H1 (cell line): Measurements from ENCODE around the gene S1PR1. TPM values are rescaled to one million over a fixed set of nuclear protein-coding genes. Genes with fewer than 3 reads are reported as not detected.

Experiments used
- CTCF ChIA-PET: fragments of 300-600 bp; sonication (Branson Sonifier 250); formaldehyde crosslinking; loops from one replicate; lab custom pipeline; 2021; ENCODE audit not compliant: partially characterized antibody; lab: Charles Lee
- POLR2A ChIA-PET: fragments of 300-600 bp; sonication (Branson Sonifier 250); formaldehyde crosslinking; loops from one replicate; lab custom pipeline; 2021; ENCODE audit warnings: inconsistent platforms; ENCODE audit not compliant: partially characterized antibody; lab: Charles Lee
- DNase-seq, 2 experiments: peaks; one replicate each; pipeline versions ENCODE4 v3.0.0 to v3.0.0-alpha.2; 2010 to 2022; ENCODE audit warnings: low spot score in 2 of 2, low read depth in 1 of 2, mixed read lengths in 1 of 2
- FAIRE-seq: peaks from 2 replicates; lab custom pipeline; 2011; peaks lifted over from hg19 to GRCh38; lab: Jason Lieb, UNC
- H2AFZ ChIP-seq: 2 replicates; pipeline ENCODE4 v1.8.1; 2012; ENCODE audit warnings: low read length, inconsistent platforms
- H2AK5ac ChIP-seq: 2 replicates; pipeline ENCODE4 v1.6.1; 2013; ENCODE audit warnings: low read depth, low read length
- H2BK120ac ChIP-seq: replicated peaks from 2 replicates; pipeline ENCODE3; 2013; ENCODE audit warnings: low read depth, low read length, inconsistent platforms
- H2BK12ac ChIP-seq: 2 replicates; pipeline ENCODE4 v1.6.1; 2013; ENCODE audit warnings: low read depth, low read length
- H2BK15ac ChIP-seq: 2 replicates; pipeline ENCODE4 v1.6.1; 2013; ENCODE audit warnings: low read length
- H2BK20ac ChIP-seq: 2 replicates; pipeline ENCODE4 v1.6.1; 2013; ENCODE audit warnings: low read length
- H2BK5ac ChIP-seq: 2 replicates; pipeline ENCODE4 v1.6.1; 2013; ENCODE audit warnings: low read depth, low read length
- H3K14ac ChIP-seq: 2 replicates; pipeline ENCODE4 v1.6.1; 2013; ENCODE audit warnings: inconsistent platforms; ENCODE audit not compliant: insufficient read length
- H3K18ac ChIP-seq: 2 replicates; pipeline ENCODE4 v1.6.1; 2013; ENCODE audit warnings: low read length; ENCODE audit errors: extremely low read depth
- H3K23ac ChIP-seq: 2 replicates; pipeline ENCODE4 v1.6.1; 2013; ENCODE audit warnings: inconsistent platforms; ENCODE audit not compliant: insufficient read length
- H3K23me2 ChIP-seq: 2 replicates; pipeline ENCODE4 v1.6.1; 2013; ENCODE audit warnings: low read depth, low read length
- H3K27ac ChIP-seq: 2 replicates; pipeline ENCODE4 v1.6.1; 2011; ENCODE audit warnings: low read depth, low read length, inconsistent platforms
- H3K27me3 ChIP-seq, 4 experiments: replicated peaks in 1 of 4; 1 replicate in 1 of 4; 2 replicates in 3 of 4; pipeline versions ENCODE4 v1.6.1 to v1.8.1; 2011 to 2013; ENCODE audit warnings: low read length in 3 of 4, mild to moderate bottlenecking in 3 of 4, inconsistent platforms in 2 of 4, mixed read lengths in 2 of 4, moderate library complexity in 1 of 4; ENCODE audit not compliant: control insufficient read depth in 3 of 4, insufficient read depth in 3 of 4; ENCODE audit errors: extremely low read depth in 1 of 4
- H3K36me3 ChIP-seq, 4 experiments: 2 replicates each; pipeline versions ENCODE4 v1.6.1 to v1.8.1; 2011 to 2013; ENCODE audit warnings: mild to moderate bottlenecking in 4 of 4, low read length in 3 of 4, moderate library complexity in 2 of 4, control low read depth in 1 of 4, inconsistent platforms in 1 of 4; ENCODE audit not compliant: insufficient read depth in 4 of 4, control insufficient read depth in 2 of 4
- H3K4ac ChIP-seq: replicated peaks from 2 replicates; pipeline ENCODE3; 2013; ENCODE audit warnings: low read length, low read depth, mixed read lengths, inconsistent platforms; ENCODE audit not compliant: insufficient read length
- H3K4me1 ChIP-seq, 4 experiments: replicated peaks in 1 of 4; 1 replicate in 1 of 4; 2 replicates in 3 of 4; pipeline versions ENCODE4 v1.6.1 to v1.8.1; 2011 to 2013; ENCODE audit warnings: low read length in 3 of 4, inconsistent platforms in 2 of 4, mixed read lengths in 1 of 4; ENCODE audit not compliant: insufficient read depth in 4 of 4, control insufficient read depth in 3 of 4
- H3K4me2 ChIP-seq, 2 experiments: 2 replicates each; pipeline versions ENCODE4 v1.6.1 to v1.8.1; 2011 to 2013; ENCODE audit warnings: low read depth in 2 of 2, low read length in 2 of 2, control low read depth in 1 of 2, inconsistent platforms in 1 of 2, mild to moderate bottlenecking in 1 of 2; ENCODE audit not compliant: insufficient read depth in 1 of 2
- H3K4me3 ChIP-seq, 4 experiments: fragments of 200-600, 300-600 bp in 1 of 4; sonication (generic), shearing (Covaris generic), sonication (Bioruptor Twin) in 1 of 4; 2 replicates each; pipeline versions ENCODE4 v1.5.1 to v1.8.1; 2011 to 2016; ENCODE audit warnings: low read length in 4 of 4, low read depth in 3 of 4, control low read depth in 2 of 4, inconsistent platforms in 2 of 4, mild to moderate bottlenecking in 2 of 4, mixed read lengths in 1 of 4, moderate library complexity in 1 of 4; ENCODE audit not compliant: insufficient read depth in 2 of 4; ENCODE audit errors: extremely low read depth in 1 of 4
- H3K56ac ChIP-seq: replicated peaks from 2 replicates; pipeline ENCODE3; 2013; ENCODE audit warnings: low read depth, mild to moderate bottlenecking, mixed read lengths, low read length, inconsistent platforms; ENCODE audit not compliant: insufficient read length
- H3K79me1 ChIP-seq: 2 replicates; pipeline ENCODE4 v1.6.1; 2013; ENCODE audit warnings: low read depth, low read length, control low read depth
- H3K79me2 ChIP-seq, 2 experiments: 2 replicates each; pipeline versions ENCODE4 v1.6.1 to v1.8.1; 2012 to 2013; ENCODE audit warnings: low read length in 2 of 2, mild to moderate bottlenecking in 2 of 2, inconsistent platforms in 1 of 2; ENCODE audit not compliant: insufficient read depth in 2 of 2, control insufficient read depth in 1 of 2
- H3K9ac ChIP-seq, 4 experiments: replicated peaks in 1 of 4; 1 replicate in 1 of 4; 2 replicates in 3 of 4; pipeline versions ENCODE4 v1.6.1 to v1.8.1; 2011 to 2013; ENCODE audit warnings: low read depth in 3 of 4, low read length in 3 of 4, control low read depth in 2 of 4, mild to moderate bottlenecking in 2 of 4, moderate library complexity in 2 of 4, inconsistent platforms in 1 of 4; ENCODE audit errors: extremely low read depth in 1 of 4
- H3K9me3 ChIP-seq, 2 experiments: 2 replicates each; pipeline versions ENCODE4 v1.6.1 to v1.8.1; 2012 to 2013; ENCODE audit warnings: mild to moderate bottlenecking in 2 of 2, moderate library complexity in 2 of 2, control low read depth in 1 of 2, inconsistent platforms in 1 of 2, low read depth in 1 of 2, low read length in 1 of 2, mixed read lengths in 1 of 2; ENCODE audit not compliant: insufficient read depth in 2 of 2
- H4K20me1 ChIP-seq, 2 experiments: replicated peaks in 1 of 2; 2 replicates each; pipeline versions ENCODE3 to v1.8.1; 2011 to 2013; ENCODE audit warnings: inconsistent platforms in 2 of 2, low read length in 2 of 2, mild to moderate bottlenecking in 1 of 2; ENCODE audit not compliant: insufficient read depth in 2 of 2, control insufficient read depth in 1 of 2
- H4K5ac ChIP-seq: 2 replicates; pipeline ENCODE4 v1.6.1; 2013; ENCODE audit warnings: low read length, low read depth, mixed read lengths, inconsistent platforms; ENCODE audit not compliant: insufficient read length
- H4K8ac ChIP-seq: 2 replicates; pipeline ENCODE4 v1.8.0; 2013; ENCODE audit warnings: mild to moderate bottlenecking, moderate library complexity, low read length, inconsistent platforms; ENCODE audit not compliant: insufficient read depth; ENCODE audit errors: extremely low read depth
- H4K91ac ChIP-seq: replicated peaks from 2 replicates; pipeline ENCODE3; 2013; ENCODE audit warnings: low read length, mixed read lengths, inconsistent platforms; ENCODE audit not compliant: insufficient read length
- E2F6 ChIP-seq: IDR thresholded peaks from 2 replicates; pipeline ENCODE4 v1.6.1; 2012; ENCODE audit warnings: inconsistent platforms
- WGBS, 2 experiments: shearing (Covaris generic) in 1 of 2; methylation state at CpG; one replicate each; pipeline versions ENCODE4 v1.1.6 to v1.1.7; 2013 to 2015; ENCODE audit warnings: low lambda C conversion rate in 2 of 2, mixed read lengths in 2 of 2, inconsistent platforms in 1 of 2, low coverage in 1 of 2, missing lambda C conversion rate in 1 of 2; ENCODE audit not compliant: insufficient replicate concordance in 2 of 2, insufficient coverage in 1 of 2, insufficient read length in 1 of 2; ENCODE audit errors: extremely low coverage in 1 of 2, missing lambda C conversion rate in 1 of 2; 5-methylcytosine and 5-hydroxymethylcytosine counted together
- polyA plus RNA-seq, 7 experiments: library from polyadenylated mRNA; depleted of rRNA in 3 of 7; stranded (reverse) in 5 of 7; unstranded in 2 of 7; fragments of >200 nt in 5 of 7; fragments of 200-250 nt in 2 of 7; gene quantifications; 1 replicate in 5 of 7; 2 replicates in 1 of 7; 4 replicates in 1 of 7; pipeline versions ENCODE4 v1.2.1 to v1.2.3, GENCODE V29; 2011 to 2013; ENCODE audit warnings: missing spikeins in 2 of 7, mixed read lengths in 2 of 7
- total RNA-seq: library from RNA; stranded (reverse); fragmentation: NEBNext Ultra II Directional; extraction: Animal tissue kit (Norgen Biotek cat#: 25700); gene quantifications from 2 replicates; pipeline ENCODE4 v1.2.1, GENCODE V29; 2021

Gene S1PR1
- total and polyA plus RNA-seq, 2 of the 8 experiments (the other 6 are each of a cell fraction or from before 2014, with no cell fraction given), result 3.5 to 5.5 TPM

- Histone ChIP-seq H3K4me3 (no peak overlapping the region), H3K27ac (no peak overlapping the region), H3K79me1 (no peaks in the 10 kb centered on the region), H4K5ac (no peak overlapping the region), H3K4me1 (peaks cover 0 to 2% (median 0%) of the 10 kb centered on the region in 4 experiments; a peak in 1 of 7 replicates), H2BK20ac (no peak overlapping the region), H3K4ac (no peak overlapping the region), H3K23me2 (no peaks in the 10 kb centered on the region), H3K14ac (no peak overlapping the region), H3K56ac (no peak overlapping the region), H3K79me2 (no peaks in the 10 kb centered on the region), H2BK120ac (no peak overlapping the region), H3K23ac (no peak overlapping the region), H2BK15ac (no peak overlapping the region), H4K20me1 (no peaks in the 10 kb centered on the region), H4K91ac (no peak overlapping the region), H4K8ac (no peak overlapping the region), H2AK5ac (no peak overlapping the region), H3K36me3 (no peaks in the 10 kb centered on the region), H3K4me2 (no peak overlapping the region), H2BK12ac (no peak overlapping the region), H2AFZ (0 out of 2 replicates have a peak overlapping the region, but pooled peaks have one; percentile 59), H2BK5ac (no peak overlapping the region), H3K9ac (no peak overlapping the region), H3K27me3 (no peaks in the 10 kb centered on the region), H3K18ac (no peak overlapping the region), H3K9me3 (no peaks in the 10 kb centered on the region)
- ChIA-PET POLR2A (no interaction called here), CTCF (interaction anchor here (0.5 to 1.5 kb wide), 7 partner anchors 8 to 152 kb away, joined by 3 to 6 read pairs (median 4); no protein-coding TSS in a partner anchor)
- 96% methylated on average over 3 of the region's 3 CpGs; no CpG with 5 or more reads in 1 of the 2 experiments for whole genome bisulfite sequencing, 2 experiments
- no peak for FAIRE-seq
- no peak for DNase-seq
- TF ChIP-seq E2F6, result no peak
Observed at GRCh38 chr1:101281751-101282150, 44.9 kb downstream of the S1PR1 start.
